Panc1 (cell line): ENCODE results near the gene FBXW11. TPM values are rescaled to one million over a fixed set of nuclear protein-coding genes. Genes with fewer than 3 reads are reported as not detected.

Experiments
- ATAC-seq: fragments of 200-7000 bp; cut with Tn5 transposase; 2 replicates; pipeline ENCODE4 v1.9.1; 2020; ENCODE audit warnings: mild to moderate bottlenecking, moderate library complexity
- BruUV-seq: library from RNA; stranded (reverse); fragments of 400-500 nt; replicated peaks from 2 replicates; lab custom pipeline; 2021; lab: Mats Ljungman, UMichigan
- CTCF ChIA-PET: fragments of 300-600 bp; sonication (Branson Sonifier 250); formaldehyde crosslinking; loops from one replicate; lab custom pipeline; 2022; ENCODE audit warnings: antibody characterized with exemption; lab: Charles Lee
- POLR2A ChIA-PET: fragments of 300-600 bp; sonication (Branson Sonifier 250); formaldehyde crosslinking; loops from one replicate; lab custom pipeline; 2022; ENCODE audit warnings: antibody characterized with exemption; lab: Charles Lee
- DNase-seq: peaks from one replicate; pipeline ENCODE4 v3.0.0-alpha.2; 2010; ENCODE audit warnings: low read depth, low spot score
- H3K27ac ChIP-seq: 2 replicates; pipeline ENCODE4 v1.5.1; 2011; ENCODE audit warnings: mild to moderate bottlenecking, low read length, inconsistent platforms
- H3K27me3 ChIP-seq: fragments of 200-500 bp; sonication (Bioruptor generic); 2 replicates; pipeline ENCODE4 v1.6.0; 2014; ENCODE audit warnings: low read length, inconsistent platforms; ENCODE audit not compliant: control insufficient read depth, insufficient read depth
- H3K36me3 ChIP-seq: fragments of 200-500 bp; sonication (Bioruptor generic); 2 replicates; pipeline ENCODE4 v1.5.1; 2014; ENCODE audit warnings: inconsistent platforms, mild to moderate bottlenecking, low read length, moderate library complexity; ENCODE audit not compliant: control insufficient read depth, insufficient read depth
- H3K4me1 ChIP-seq: 2 replicates; pipeline ENCODE4 v1.5.1; 2011; ENCODE audit warnings: inconsistent platforms, mild to moderate bottlenecking, low read length, moderate library complexity; ENCODE audit not compliant: control insufficient read depth, insufficient read depth
- H3K4me3 ChIP-seq, 2 experiments: 2 replicates each; pipeline ENCODE4 v1.5.1; 2011 to 2012; ENCODE audit warnings: low read depth in 2 of 2, low read length in 2 of 2, mild to moderate bottlenecking in 2 of 2, inconsistent platforms in 1 of 2, moderate library complexity in 1 of 2
- H3K9me3 ChIP-seq: fragments of 200-500 bp; sonication (Bioruptor generic); 2 replicates; pipeline ENCODE4 v1.5.1; 2014; ENCODE audit warnings: low read depth, mild to moderate bottlenecking, inconsistent platforms, low read length, moderate library complexity; ENCODE audit not compliant: control insufficient read depth, insufficient read depth
- POLR2AphosphoS5 ChIP-seq: IDR thresholded peaks from 2 replicates; pipeline ENCODE4 v1.6.1; 2012; ENCODE audit warnings: mild to moderate bottlenecking, low read depth, low read length, moderate library complexity
- SIN3A ChIP-seq: IDR thresholded peaks from 2 replicates; pipeline ENCODE4 v1.6.1; 2012; ENCODE audit warnings: low read depth, mild to moderate bottlenecking, low read length, moderate library complexity, borderline replicate concordance; ENCODE audit not compliant: insufficient read depth
- TCF7L2 ChIP-seq: IDR thresholded peaks from 2 replicates; pipeline ENCODE4 v1.6.1; 2011; ENCODE audit warnings: mild to moderate bottlenecking, low read depth, low read length, inconsistent platforms
- in situ Hi-C: cut with HindIII; loops from 2 replicates; pipeline ENCODE4 v1.10.0; 2016; ENCODE audit warnings: low sequenced_read_pairs, low pct_unique_long_range_greater_than_20kb
- intact Hi-C: fragments of 100-400 bp; cut with micrococcal nuclease; formaldehyde crosslinking; loops from one replicate; pipeline ENCODE4 v1.10.0; 2022; ENCODE audit not compliant: unreplicated experiment
- total RNA-seq: library from RNA; stranded (reverse); gene quantifications from one replicate; pipeline ENCODE4 v1.2.1, GENCODE V29; 2021; ENCODE audit not compliant: unreplicated experiment
- TF ChIP-seq, protein P1 (sequence below), 2 experiments: IDR thresholded peaks; 2 replicates each; pipeline ENCODE4 v1.6.1; 2011 to 2012; ENCODE audit warnings: low read depth in 2 of 2, control low read depth in 1 of 2, low read length in 1 of 2, mild to moderate bottlenecking in 1 of 2, moderate library complexity in 1 of 2; ENCODE audit not compliant: insufficient read depth in 1 of 2
- TF ChIP-seq, protein P2 (sequence below): fragments of 450-650 bp; IDR thresholded peaks from 2 replicates; pipeline ENCODE4 v1.5.1; 2017; ENCODE audit warnings: mild to moderate bottlenecking

The FBXW11 gene
- total RNA-seq, 1 experiment from 2014 or later, result 111 TPM

DNA sequence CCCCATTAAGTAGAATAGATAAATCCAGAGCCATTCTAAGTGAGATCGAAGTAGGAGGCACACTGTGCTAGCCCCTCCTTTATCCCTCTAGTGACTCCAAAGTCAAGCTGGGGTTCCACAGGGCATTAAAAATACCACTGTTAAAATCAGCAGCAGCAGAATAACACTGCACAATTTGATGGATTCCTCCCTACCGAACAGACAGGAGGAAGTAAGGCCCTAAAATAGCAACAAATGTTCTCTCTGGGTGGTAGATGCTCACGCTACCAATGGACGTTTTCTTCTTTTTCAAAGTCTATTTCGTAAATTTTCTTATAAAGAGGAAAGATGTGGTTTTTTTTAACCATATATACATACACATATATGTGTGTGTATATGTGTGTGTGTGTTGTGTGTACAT, 54.4 kb downstream of the FBXW11 start:
- peak overlapping the region; percentile 86 for H3K27ac ChIP-seq
- no peaks in the 10 kb centered on the region for H3K27me3 ChIP-seq
- no TSS peak for BruUV-seq
- H3K36me3 ChIP-seq, result no peaks in the 10 kb centered on the region
- ChIA-PET POLR2A (no interaction called here), CTCF (no interaction called here)
- DNase-seq, result no peak
- TF ChIP-seq, protein P1, sequence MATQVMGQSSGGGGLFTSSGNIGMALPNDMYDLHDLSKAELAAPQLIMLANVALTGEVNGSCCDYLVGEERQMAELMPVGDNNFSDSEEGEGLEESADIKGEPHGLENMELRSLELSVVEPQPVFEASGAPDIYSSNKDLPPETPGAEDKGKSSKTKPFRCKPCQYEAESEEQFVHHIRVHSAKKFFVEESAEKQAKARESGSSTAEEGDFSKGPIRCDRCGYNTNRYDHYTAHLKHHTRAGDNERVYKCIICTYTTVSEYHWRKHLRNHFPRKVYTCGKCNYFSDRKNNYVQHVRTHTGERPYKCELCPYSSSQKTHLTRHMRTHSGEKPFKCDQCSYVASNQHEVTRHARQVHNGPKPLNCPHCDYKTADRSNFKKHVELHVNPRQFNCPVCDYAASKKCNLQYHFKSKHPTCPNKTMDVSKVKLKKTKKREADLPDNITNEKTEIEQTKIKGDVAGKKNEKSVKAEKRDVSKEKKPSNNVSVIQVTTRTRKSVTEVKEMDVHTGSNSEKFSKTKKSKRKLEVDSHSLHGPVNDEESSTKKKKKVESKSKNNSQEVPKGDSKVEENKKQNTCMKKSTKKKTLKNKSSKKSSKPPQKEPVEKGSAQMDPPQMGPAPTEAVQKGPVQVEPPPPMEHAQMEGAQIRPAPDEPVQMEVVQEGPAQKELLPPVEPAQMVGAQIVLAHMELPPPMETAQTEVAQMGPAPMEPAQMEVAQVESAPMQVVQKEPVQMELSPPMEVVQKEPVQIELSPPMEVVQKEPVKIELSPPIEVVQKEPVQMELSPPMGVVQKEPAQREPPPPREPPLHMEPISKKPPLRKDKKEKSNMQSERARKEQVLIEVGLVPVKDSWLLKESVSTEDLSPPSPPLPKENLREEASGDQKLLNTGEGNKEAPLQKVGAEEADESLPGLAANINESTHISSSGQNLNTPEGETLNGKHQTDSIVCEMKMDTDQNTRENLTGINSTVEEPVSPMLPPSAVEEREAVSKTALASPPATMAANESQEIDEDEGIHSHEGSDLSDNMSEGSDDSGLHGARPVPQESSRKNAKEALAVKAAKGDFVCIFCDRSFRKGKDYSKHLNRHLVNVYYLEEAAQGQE (IDR thresholded peaks at IDR 0.05; ENCODE audit: insufficient read depth in 1 of 2, low read depth in 2 of 2, low read length in 1 of 2), result no peak
- no peak for TF ChIP-seq POLR2AphosphoS5
- TF ChIP-seq TCF7L2, result no peak
- TF ChIP-seq, protein P2, sequence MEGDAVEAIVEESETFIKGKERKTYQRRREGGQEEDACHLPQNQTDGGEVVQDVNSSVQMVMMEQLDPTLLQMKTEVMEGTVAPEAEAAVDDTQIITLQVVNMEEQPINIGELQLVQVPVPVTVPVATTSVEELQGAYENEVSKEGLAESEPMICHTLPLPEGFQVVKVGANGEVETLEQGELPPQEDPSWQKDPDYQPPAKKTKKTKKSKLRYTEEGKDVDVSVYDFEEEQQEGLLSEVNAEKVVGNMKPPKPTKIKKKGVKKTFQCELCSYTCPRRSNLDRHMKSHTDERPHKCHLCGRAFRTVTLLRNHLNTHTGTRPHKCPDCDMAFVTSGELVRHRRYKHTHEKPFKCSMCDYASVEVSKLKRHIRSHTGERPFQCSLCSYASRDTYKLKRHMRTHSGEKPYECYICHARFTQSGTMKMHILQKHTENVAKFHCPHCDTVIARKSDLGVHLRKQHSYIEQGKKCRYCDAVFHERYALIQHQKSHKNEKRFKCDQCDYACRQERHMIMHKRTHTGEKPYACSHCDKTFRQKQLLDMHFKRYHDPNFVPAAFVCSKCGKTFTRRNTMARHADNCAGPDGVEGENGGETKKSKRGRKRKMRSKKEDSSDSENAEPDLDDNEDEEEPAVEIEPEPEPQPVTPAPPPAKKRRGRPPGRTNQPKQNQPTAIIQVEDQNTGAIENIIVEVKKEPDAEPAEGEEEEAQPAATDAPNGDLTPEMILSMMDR, result no peak
- TF ChIP-seq SIN3A, result no peak
- H3K9me3 ChIP-seq, result no peaks in the 10 kb centered on the region
- no peak for ATAC-seq
- in situ Hi-C loops (no loop called here), intact Hi-C loops (no loop called here)
- H3K4me1 ChIP-seq, result peaks cover 60% of the 10 kb centered on the region
- no peak overlapping the region for H3K4me3 ChIP-seq

DNA sequence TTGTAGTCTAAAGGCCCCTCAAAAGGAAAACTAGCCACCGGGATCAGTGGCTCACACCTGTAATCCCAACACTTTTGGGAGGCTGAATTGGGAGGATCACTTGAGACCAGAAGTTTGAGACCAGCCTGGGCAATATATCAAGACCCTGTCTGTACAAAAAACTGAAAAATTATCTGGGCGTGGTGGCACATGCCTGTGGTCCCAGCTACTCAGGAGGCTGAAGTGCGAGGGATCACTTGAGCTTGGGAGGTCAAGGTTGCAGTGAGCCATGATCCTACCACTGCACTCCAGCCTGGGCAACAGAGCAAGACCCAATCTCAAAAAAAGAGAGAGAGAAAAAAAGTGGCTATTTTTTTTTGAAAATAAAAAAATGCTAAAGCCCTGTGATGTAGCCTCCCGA, 55.2 kb downstream of the FBXW11 start:
- Histone ChIP-seq H3K27me3 (no peaks in the 10 kb centered on the region), H3K9me3 (no peaks in the 10 kb centered on the region), H3K4me3 (no peak overlapping the region), H3K36me3 (no peaks in the 10 kb centered on the region), H3K27ac (peak overlapping the region; percentile 86; the same call in 1 of the 2 replicates), H3K4me1 (peaks cover 60% of the 10 kb centered on the region)
- TF ChIP-seq TCF7L2, result no peak
- TF ChIP-seq, protein P2, result no peak
- TF ChIP-seq, protein P1 (IDR thresholded peaks at IDR 0.05; ENCODE audit: insufficient read depth in 1 of 2, low read depth in 2 of 2, low read length in 1 of 2), result no peak
- no peak for TF ChIP-seq SIN3A
- TF ChIP-seq POLR2AphosphoS5, result no peak
- POLR2A ChIA-PET, result no interaction called here
- CTCF ChIA-PET, result no interaction called here
- BruUV-seq, result no TSS peak
- intact Hi-C loops (no loop called here), in situ Hi-C loops (no loop called here)
- DNase-seq (no peak), ATAC-seq (no peak)
